ENCODE measurements around the gene NEBL.

NEBL gene

GRCh38 chr10:20856484-20856883, 40.6 kb downstream of the NEBL start:
- no peak for DNase-seq

- DNase-seq, result no peak
Observed at GRCh38 chr10:20855398-20856038, 41.6 kb downstream of the NEBL start.

GRCh38 chr10:20853276-20853675, 43.8 kb downstream of the NEBL start:
- DNase-seq, result no peak

- no peak for DNase-seq
Observed at GRCh38 chr10:20852303-20852702, 44.8 kb downstream of the NEBL start.

- no peak for DNase-seq
Observed at GRCh38 chr10:20847512-20847911, 49.6 kb downstream of the NEBL start.

- no peak for DNase-seq
Observed at GRCh38 chr10:20846263-20846662, 50.8 kb downstream of the NEBL start.

GRCh38 chr10:20841419-20841818, 55.7 kb downstream of the NEBL start:
- no peak for DNase-seq

- no peak for DNase-seq
Observed at GRCh38 chr10:20839910-20840309, 57.2 kb downstream of the NEBL start.

- no peak for DNase-seq
Observed at GRCh38 chr10:20839141-20839540, 58.0 kb downstream of the NEBL start.

GRCh38 chr10:20836401-20836800, 60.7 kb downstream of the NEBL start:
- no peak for DNase-seq

- DNase-seq, result no peak
Observed at GRCh38 chr10:20835335-20835734, 61.8 kb downstream of the NEBL start.

- no peak for DNase-seq
Observed at GRCh38 chr10:20834825-20835224, 62.3 kb downstream of the NEBL start.

- no peak for DNase-seq
Observed at GRCh38 chr10:20822825-20823224, 74.3 kb downstream of the NEBL start.

- DNase-seq, result no peak
Observed at GRCh38 chr10:20817646-20818045, 79.5 kb downstream of the NEBL start.

GRCh38 chr10:20817116-20817515, 80.0 kb downstream of the NEBL start:
- DNase-seq, result no peak

- no peak for DNase-seq
Observed at GRCh38 chr10:20814116-20814515, 83.0 kb downstream of the NEBL start.

GRCh38 chr10:20811131-20811530, 86.0 kb downstream of the NEBL start:
- no peak for DNase-seq

- no peak for DNase-seq
Observed at GRCh38 chr10:20809631-20810030, 87.5 kb downstream of the NEBL start.

- DNase-seq, result no peak
Observed at GRCh38 chr10:20806487-20806886, 90.6 kb downstream of the NEBL start.

GRCh38 chr10:20797290-20797689, 99.8 kb downstream of the NEBL start:
- no peak for DNase-seq

- no peak for DNase-seq
Observed at GRCh38 chr10:20795391-20795790, 101.7 kb downstream of the NEBL start.

GRCh38 chr10:20785174-20785573, 111.9 kb downstream of the NEBL start:
- no peak for DNase-seq

GRCh38 chr10:20778008-20778757, 118.9 kb downstream of the NEBL start:
- DNase-seq, result no peak

- no peak for DNase-seq
Observed at GRCh38 chr10:20776384-20777118, 120.6 kb downstream of the NEBL start.

Data from activated CD4-positive, alpha-beta T cell treated with anti-CD3 and anti-CD28 coated beads, Interleukin-10, Interleukin-2, amounts not matched to agents 100 ng/mL and 50 ng/mL, durations not matched to agents 16 hours and 8 hours (primary cell).